ELF-1 (cell line): ENCODE results near the gene DIAPH2.

ENCODE experiments used
- DNase-seq: peaks from one replicate; pipeline ENCODE4 v3.0.0-alpha.2; 2016; ENCODE audit warnings: low read depth, low spot score

Gene DIAPH2

GRCh38 chrX:97556359-97556758 is 871.7 kb downstream of the DIAPH2 start:
- DNase-seq = peak; percentile 14

- no peak for DNase-seq
These were observed 879.0 kb downstream of the DIAPH2 start for GRCh38 chrX:97563531-97564133.

DNA sequence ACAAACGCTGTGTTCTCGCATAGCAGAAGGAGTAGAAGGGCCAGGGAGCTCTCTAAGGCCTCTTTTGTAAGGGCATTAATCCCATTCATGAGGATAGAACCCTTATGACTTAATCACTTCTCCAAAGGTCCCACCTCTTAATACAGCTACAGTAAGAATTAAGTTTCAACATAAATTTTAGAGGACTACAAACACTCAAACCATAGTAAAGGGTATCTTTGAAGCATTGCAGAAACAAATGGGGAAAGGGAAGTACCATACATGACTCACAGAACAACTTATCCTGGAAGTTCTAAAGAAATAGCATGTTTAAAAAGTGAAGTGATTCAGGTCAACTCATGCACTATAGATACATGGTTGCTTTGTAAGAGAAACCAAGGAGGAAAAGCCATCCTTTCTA is 879.9 kb downstream of the DIAPH2 start:
- no peak for DNase-seq

DNA sequence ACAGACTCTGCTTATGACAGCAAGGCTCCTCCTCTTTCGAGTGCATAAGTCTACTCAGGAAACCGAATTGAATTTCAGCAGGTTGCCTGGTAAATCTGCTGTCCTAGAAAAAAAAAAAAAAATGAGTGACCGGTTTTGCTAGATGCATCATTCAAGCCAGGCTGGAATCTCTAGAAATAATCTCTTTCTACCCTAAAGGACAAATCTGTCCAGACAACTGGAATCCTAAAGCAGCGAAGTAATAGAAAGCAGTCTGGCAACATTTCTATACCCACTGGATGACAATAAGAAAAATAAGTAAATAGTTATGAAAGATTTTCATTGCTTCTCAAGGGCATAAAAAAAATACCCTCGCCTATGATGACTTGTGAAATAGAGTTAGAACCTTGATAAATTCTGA is 902.5 kb downstream of the DIAPH2 start:
- peak; percentile 2 for DNase-seq

GRCh38 chrX:97594646-97595224 is 910.1 kb downstream of the DIAPH2 start:
- DNase-seq = no peak

GRCh38 chrX:97597954-97598353 is 913.3 kb downstream of the DIAPH2 start:
- DNase-seq = peak; percentile 10

- no peak for DNase-seq
These were observed 918.0 kb downstream of the DIAPH2 start for GRCh38 chrX:97602465-97603258.

GRCh38 chrX:97605271-97605670 is 920.6 kb downstream of the DIAPH2 start:
- DNase-seq = no peak

DNA sequence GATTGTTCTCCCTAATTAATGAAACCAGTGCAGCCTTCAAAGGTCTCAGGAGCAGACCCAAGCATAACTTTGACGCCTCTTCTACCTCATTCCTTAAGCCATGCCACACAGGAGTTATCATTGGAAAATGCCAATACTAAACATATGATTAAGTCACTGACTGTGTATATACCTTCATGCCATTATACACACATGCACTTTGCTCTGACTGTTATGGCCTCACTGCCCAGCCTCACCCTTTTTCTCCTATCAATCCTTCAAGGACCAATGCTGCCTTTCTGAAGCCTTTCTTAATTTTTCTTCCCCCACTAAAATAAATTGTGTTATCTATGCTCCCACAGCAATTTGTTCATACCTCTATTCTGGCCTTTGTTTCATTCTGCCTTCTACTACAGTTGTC is 924.7 kb downstream of the DIAPH2 start:
- DNase-seq = no peak

- DNase-seq = no peak
These were observed 925.3 kb downstream of the DIAPH2 start for GRCh38 chrX:97609938-97610337.

GRCh38 chrX:97616883-97617530 is 932.4 kb downstream of the DIAPH2 start:
- peak; percentile 44 for DNase-seq

DNA sequence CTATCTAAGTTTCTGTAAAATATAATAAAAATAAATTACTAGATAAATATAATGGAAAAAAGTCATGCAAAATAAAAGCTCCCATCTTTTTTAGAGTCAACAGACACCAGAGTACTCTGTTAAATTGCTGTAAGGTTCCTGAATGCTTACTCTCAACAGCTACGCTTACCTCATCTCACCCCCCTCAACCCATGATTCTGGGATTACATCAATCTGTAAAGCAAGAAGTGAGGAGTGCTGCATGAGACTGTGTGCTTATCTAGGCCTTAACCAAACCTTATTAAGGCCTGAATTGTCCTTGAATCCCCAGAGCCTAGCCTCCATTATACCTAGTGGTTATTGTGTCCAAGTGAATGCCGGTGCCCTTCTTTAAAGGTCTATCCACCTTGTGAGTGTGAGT is 934.9 kb downstream of the DIAPH2 start:
- no peak for DNase-seq

DNA sequence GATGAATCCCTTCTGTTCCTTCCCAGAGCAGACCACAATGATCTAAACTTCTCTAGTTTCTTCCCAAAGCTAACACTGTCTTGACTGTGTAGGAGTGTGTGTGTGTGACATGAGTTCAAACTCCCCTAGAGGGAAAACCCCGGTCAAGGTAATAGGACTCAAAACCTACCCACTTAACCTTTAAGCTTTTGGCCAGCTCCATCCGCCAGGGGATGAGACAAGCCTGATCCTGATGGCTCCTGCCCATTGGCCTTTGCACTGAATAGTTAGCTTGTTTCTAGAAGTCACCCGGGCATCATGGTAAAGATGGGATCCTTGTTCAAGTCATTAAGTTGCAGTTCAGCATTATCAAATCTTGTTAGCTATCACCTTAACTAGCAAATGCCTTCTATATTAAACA is 937.5 kb downstream of the DIAPH2 start:
- no peak for DNase-seq

GRCh38 chrX:97628326-97628725 is 943.7 kb downstream of the DIAPH2 start:
- DNase-seq = no peak

DNA sequence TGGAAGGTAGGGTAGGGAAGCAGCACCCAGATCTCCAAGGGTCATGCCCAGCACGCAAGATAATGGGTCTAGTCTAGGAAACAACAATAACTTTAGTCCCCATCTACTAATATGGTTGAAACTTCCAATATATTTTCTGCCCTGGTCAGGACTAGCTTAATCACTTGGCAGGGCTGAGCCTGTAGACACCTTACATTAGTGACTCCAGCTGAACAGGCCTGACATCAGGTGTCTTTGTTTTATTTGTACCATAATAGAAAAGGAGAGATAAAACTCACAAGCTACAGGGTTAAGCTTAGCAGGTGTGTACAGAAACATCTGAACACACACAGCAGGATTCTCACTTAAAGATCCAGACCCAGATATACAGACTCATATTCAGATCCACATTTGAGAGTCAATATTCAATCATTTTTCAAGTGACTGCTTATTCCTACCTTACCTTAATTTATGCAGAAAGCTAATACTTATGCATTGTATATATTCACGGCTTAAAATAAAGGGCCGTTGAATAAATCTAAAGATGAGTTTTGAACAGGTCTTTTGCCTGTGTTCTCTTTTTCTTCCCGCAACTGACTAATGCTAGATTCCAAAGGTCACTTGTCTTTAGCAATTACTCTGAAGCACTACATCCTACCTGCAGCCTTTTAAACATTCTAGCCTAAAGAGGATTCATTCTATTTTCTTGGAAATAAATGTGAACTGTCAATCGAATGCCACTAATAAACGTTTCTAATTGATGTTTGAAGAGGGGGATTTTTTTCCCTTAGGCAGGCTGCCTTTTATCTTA is 944.4 kb downstream of the DIAPH2 start:
- no peak for DNase-seq

- no peak for DNase-seq
These were observed 944.9 kb downstream of the DIAPH2 start for GRCh38 chrX:97629597-97629985.

GRCh38 chrX:97633798-97634197 is 949.2 kb downstream of the DIAPH2 start:
- DNase-seq = no peak

GRCh38 chrX:97636473-97637140 is 952.0 kb downstream of the DIAPH2 start:
- DNase-seq = peak; percentile 16

DNA sequence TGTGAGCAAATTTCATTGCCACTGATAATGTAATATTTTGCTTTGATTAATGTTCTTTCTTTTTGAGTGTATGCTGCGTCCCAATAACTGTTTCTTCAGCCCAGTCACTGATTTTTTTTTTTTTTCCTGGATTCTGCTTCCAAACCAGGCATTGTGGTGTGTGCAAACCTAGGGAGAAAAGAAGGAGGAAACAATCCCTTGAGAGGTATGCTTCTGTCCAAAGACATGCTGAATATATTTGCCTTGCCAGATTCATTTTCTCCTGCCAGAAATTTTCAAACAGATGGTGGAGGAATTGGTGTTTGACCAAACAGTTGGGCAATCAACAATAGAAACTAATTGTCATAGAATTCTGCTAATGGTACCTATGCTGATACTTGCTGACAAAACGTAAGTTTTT is 952.6 kb downstream of the DIAPH2 start:
- DNase-seq = no peak

- DNase-seq = no peak
These were observed 954.0 kb downstream of the DIAPH2 start for GRCh38 chrX:97638621-97639020.

GRCh38 chrX:97639526-97639925 is 954.9 kb downstream of the DIAPH2 start:
- peak; percentile 91 for DNase-seq
